ENCODE measurements around the gene TEX38. TPM values are rescaled to one million over a fixed set of nuclear protein-coding genes. Genes with fewer than 3 reads are reported as not detected.
"Not testable (repeated sequence)": the region's sequence is repeated elsewhere in the genome, so short reads cannot be mapped to it uniquely, and the experiment has no call there.

The TEX38 gene
- total RNA-seq, 1 experiment from 2014 or later: not detected

DNA sequence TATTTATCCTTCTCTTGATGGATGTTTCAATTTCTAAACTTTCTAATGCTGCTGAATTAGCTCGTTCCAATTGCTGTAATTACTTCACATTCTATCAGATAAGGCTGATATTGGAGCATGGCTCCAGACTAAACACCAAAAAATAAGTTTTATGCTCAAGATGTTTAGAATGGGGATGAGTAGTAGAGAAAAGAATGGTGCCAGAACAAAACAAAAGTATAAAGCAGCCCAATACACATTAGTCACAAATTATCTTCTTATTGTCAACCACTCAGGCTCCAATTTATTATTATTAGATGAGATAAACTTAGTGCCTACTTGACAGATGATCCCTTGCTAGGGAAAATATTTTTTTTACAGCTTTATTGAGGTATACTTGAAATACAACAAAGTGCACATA lies 25.3 kb upstream of the TEX38 start:
- no peak overlapping the region for H3K27ac Mint-ChIP-seq (ENCODE audit: unreplicated experiment)
- peaks cover 4% of the 10 kb centered on the region for H3K9me3 Mint-ChIP-seq (ENCODE audit: low read depth, unreplicated experiment)
- TF ChIP-seq CTCF (IDR thresholded peaks at IDR 0.05; ENCODE audit: unreplicated experiment): no peak
- H3K4me3 Mint-ChIP-seq (ENCODE audit: low read depth, unreplicated experiment): no peak overlapping the region
- H3K4me1 Mint-ChIP-seq (ENCODE audit: low read depth, unreplicated experiment): peaks cover 10% of the 10 kb centered on the region
- CTCF ChIA-PET: no interaction called here
- BruUV-seq (replicated peaks): no TSS peak
- DNase-seq: no peak
- H3K27me3 Mint-ChIP-seq (ENCODE audit: unreplicated experiment): no peaks in the 10 kb centered on the region
- intact Hi-C loops (cut with micrococcal nuclease; ENCODE audit: unreplicated experiment): no loop called here
- H3K36me3 Mint-ChIP-seq (ENCODE audit: insufficient read depth, unreplicated experiment): no peaks in the 10 kb centered on the region

DNA sequence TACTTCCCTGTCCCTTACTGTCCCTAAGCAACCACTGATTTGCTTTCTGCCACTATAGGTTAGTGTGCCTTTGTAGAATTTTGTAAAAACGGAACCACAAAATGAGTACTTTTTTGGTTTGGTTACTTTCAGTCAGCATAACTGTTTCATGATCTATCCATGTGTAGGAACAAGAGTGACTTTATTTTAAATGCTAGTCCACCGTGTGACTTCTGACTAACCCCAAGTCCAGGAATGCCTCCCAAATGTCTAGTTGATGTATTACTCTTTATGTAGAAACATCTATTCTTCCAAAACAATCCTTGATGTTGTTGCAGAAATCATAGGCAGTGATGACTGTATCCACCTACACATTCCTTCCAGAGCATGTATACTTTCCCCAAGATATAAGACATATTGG lies 24.8 kb upstream of the TEX38 start:
- intact Hi-C loops (cut with micrococcal nuclease; ENCODE audit: unreplicated experiment): no loop called here
- no peaks in the 10 kb centered on the region for H3K27me3 Mint-ChIP-seq (ENCODE audit: unreplicated experiment)
- H3K36me3 Mint-ChIP-seq (ENCODE audit: insufficient read depth, unreplicated experiment): no peaks in the 10 kb centered on the region
- DNase-seq: no peak
- CTCF ChIA-PET: no interaction called here
- no peak overlapping the region for H3K4me3 Mint-ChIP-seq (ENCODE audit: low read depth, unreplicated experiment)
- BruUV-seq (replicated peaks): no TSS peak
- H3K4me1 Mint-ChIP-seq (ENCODE audit: low read depth, unreplicated experiment): peaks cover 10% of the 10 kb centered on the region
- H3K27ac Mint-ChIP-seq (ENCODE audit: unreplicated experiment): no peak overlapping the region
- TF ChIP-seq CTCF (IDR thresholded peaks at IDR 0.05; ENCODE audit: unreplicated experiment): no peak
- peaks cover 4% of the 10 kb centered on the region for H3K9me3 Mint-ChIP-seq (ENCODE audit: low read depth, unreplicated experiment)

DNA sequence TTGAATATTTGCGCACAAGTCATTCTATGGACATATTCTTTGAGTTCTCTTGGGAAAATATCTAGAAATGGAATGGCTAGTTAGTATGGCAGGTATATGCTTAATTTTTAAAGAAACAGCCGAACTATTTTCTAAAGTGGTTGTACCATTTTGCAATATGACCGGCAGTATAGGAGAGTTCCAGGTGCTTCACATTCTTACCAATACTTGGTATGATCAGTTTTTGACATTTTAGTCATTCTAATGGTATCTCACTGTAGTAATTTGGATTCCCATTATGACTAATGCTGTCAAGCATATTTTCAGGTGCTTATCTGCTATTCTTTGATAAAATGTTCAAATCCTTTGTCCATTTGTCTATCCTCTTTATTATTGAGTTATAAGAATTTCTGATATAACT lies 24.0 kb upstream of the TEX38 start:
- TF ChIP-seq CTCF (IDR thresholded peaks at IDR 0.05; ENCODE audit: unreplicated experiment): no peak
- Mint-ChIP-seq H3K4me3 (ENCODE audit: low read depth, unreplicated experiment) (no peak overlapping the region), H3K4me1 (ENCODE audit: low read depth, unreplicated experiment) (peaks cover 10% of the 10 kb centered on the region), H3K36me3 (ENCODE audit: insufficient read depth, unreplicated experiment) (no peaks in the 10 kb centered on the region), H3K27me3 (ENCODE audit: unreplicated experiment) (no peaks in the 10 kb centered on the region), H3K9me3 (ENCODE audit: low read depth, unreplicated experiment) (peaks cover 4% of the 10 kb centered on the region), H3K27ac (ENCODE audit: unreplicated experiment) (no peak overlapping the region)
- intact Hi-C loops (cut with micrococcal nuclease; ENCODE audit: unreplicated experiment): no loop called here
- BruUV-seq (replicated peaks): no TSS peak
- CTCF ChIA-PET: no interaction called here
- no peak for DNase-seq

DNA sequence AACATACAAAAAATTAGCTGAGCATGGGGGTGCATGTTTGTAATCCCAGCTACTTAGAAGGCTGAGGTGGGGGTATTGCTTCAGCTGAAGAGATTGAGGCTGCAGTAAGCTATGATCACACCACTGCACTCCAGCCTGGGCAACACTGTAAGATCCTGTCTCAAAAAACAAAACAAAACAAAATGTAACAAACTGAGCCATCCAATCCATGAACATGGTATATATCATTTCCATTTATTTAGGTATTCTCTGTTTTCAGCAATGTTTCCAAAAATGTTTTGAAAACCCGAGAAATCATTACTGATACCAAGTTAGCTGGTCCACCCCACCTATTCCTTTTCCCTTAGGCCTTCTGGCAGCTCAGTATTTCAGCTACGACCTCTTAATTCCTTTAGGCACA lies 21.9 kb upstream of the TEX38 start:
- DNase-seq: no peak
- Mint-ChIP-seq H3K4me1 (ENCODE audit: low read depth, unreplicated experiment) (no peaks in the 10 kb centered on the region), H3K36me3 (ENCODE audit: insufficient read depth, unreplicated experiment) (no peaks in the 10 kb centered on the region), H3K27me3 (ENCODE audit: unreplicated experiment) (no peaks in the 10 kb centered on the region), H3K4me3 (ENCODE audit: low read depth, unreplicated experiment) (no peak overlapping the region), H3K27ac (ENCODE audit: unreplicated experiment) (no peak overlapping the region), H3K9me3 (ENCODE audit: low read depth, unreplicated experiment) (peaks cover 6% of the 10 kb centered on the region)
- TF ChIP-seq CTCF (IDR thresholded peaks at IDR 0.05; ENCODE audit: unreplicated experiment): no peak
- CTCF ChIA-PET: no interaction called here
- intact Hi-C loops (cut with micrococcal nuclease; ENCODE audit: unreplicated experiment): no loop called here
- no TSS peak for BruUV-seq (replicated peaks)

GRCh38 chr1:46650491-46650890 lies 21.2 kb upstream of the TEX38 start:
- CTCF ChIA-PET: no interaction called here
- no peak overlapping the region for H3K4me3 Mint-ChIP-seq (ENCODE audit: low read depth, unreplicated experiment)
- BruUV-seq (replicated peaks): no TSS peak
- H3K36me3 Mint-ChIP-seq (ENCODE audit: insufficient read depth, unreplicated experiment): no peaks in the 10 kb centered on the region
- H3K27me3 Mint-ChIP-seq (ENCODE audit: unreplicated experiment): no peaks in the 10 kb centered on the region
- H3K4me1 Mint-ChIP-seq (ENCODE audit: low read depth, unreplicated experiment): no peaks in the 10 kb centered on the region
- no peak overlapping the region for H3K27ac Mint-ChIP-seq (ENCODE audit: unreplicated experiment)
- H3K9me3 Mint-ChIP-seq (ENCODE audit: low read depth, unreplicated experiment): peaks cover 7% of the 10 kb centered on the region
- intact Hi-C loops (cut with micrococcal nuclease; ENCODE audit: unreplicated experiment): no loop called here
- no peak for DNase-seq
- TF ChIP-seq CTCF (IDR thresholded peaks at IDR 0.05; ENCODE audit: unreplicated experiment): no peak

DNA sequence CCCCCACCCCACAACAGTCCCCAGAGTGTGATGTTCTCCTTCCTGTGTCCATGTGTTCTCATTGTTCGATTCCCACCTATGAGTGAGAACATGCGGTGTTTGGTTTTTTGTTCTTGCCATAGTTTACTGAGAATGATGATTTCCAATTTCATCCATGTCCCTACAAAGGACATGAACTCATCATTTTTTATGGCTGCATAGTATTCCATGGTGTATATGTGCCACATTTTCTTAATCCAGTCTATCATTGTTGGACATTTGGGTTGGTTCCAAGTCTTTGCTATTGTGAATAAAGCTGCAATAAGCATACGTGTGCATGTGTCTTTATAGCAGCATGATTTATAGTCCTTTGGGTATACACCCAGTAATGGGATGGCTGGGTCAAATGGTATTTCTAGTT lies 20.5 kb upstream of the TEX38 start:
- CTCF ChIA-PET; intact Hi-C loops (cut with micrococcal nuclease; ENCODE audit: unreplicated experiment); H3K36me3 Mint-ChIP-seq (ENCODE audit: insufficient read depth, unreplicated experiment); H3K4me3 Mint-ChIP-seq (ENCODE audit: low read depth, unreplicated experiment); H3K27ac Mint-ChIP-seq (ENCODE audit: unreplicated experiment); H3K27me3 Mint-ChIP-seq (ENCODE audit: unreplicated experiment); H3K4me1 Mint-ChIP-seq (ENCODE audit: low read depth, unreplicated experiment); H3K9me3 Mint-ChIP-seq (ENCODE audit: low read depth, unreplicated experiment); BruUV-seq (replicated peaks); DNase-seq: not testable (repeated sequence)
